Endothelial cell of umbilical vein (primary cell): ENCODE results near the gene KCTD2. TPM values are rescaled to one million over a fixed set of nuclear protein-coding genes. Genes with fewer than 3 reads are reported as not detected.
A peak's percentile ranks its signal among the peaks of the same experiment; 100 is the strongest.

Experiments
- BruUV-seq: library from RNA; stranded (reverse); fragments of 400-500 nt; replicated peaks from 2 replicates; lab custom pipeline; 2021; lab: Mats Ljungman, UMichigan
- CTCF ChIA-PET: fragments of 300-600, 350-600 bp; sonication (Branson Sonifier 250); formaldehyde crosslinking; loops from one replicate; lab custom pipeline; 2021; ENCODE audit warnings: antibody characterized with exemption, inconsistent platforms; lab: Charles Lee
- POLR2A ChIA-PET: fragments of 300-600, 350-600 bp; sonication (Branson Sonifier 250); formaldehyde crosslinking; loops from one replicate; lab custom pipeline; 2021; ENCODE audit warnings: antibody characterized with exemption, inconsistent platforms; lab: Charles Lee
- DNase-seq: peaks from one replicate; pipeline ENCODE4 v3.0.0-alpha.2; 2011; ENCODE audit warnings: low read depth, low spot score
- FAIRE-seq: peaks from 2 replicates; lab custom pipeline; 2011; peaks lifted over from hg19 to GRCh38; lab: Jason Lieb, UNC
- H2AFZ ChIP-seq: 2 replicates; pipeline ENCODE4 v1.6.0; 2012; ENCODE audit warnings: low read depth, low read length, control low read depth, inconsistent platforms
- H3K27ac ChIP-seq: 2 replicates; pipeline ENCODE4 v1.5.1; 2011; ENCODE audit warnings: low read depth, mild to moderate bottlenecking, control low read depth, low read length, moderate library complexity; ENCODE audit not compliant: insufficient read depth
- H3K27me3 ChIP-seq, 2 experiments: 2 replicates each; pipeline versions ENCODE4 v1.6.0 to v1.6.1; 2011; ENCODE audit warnings: low read length in 2 of 2, mixed read lengths in 1 of 2; ENCODE audit not compliant: control insufficient read depth in 2 of 2, insufficient read depth in 2 of 2
- H3K36me3 ChIP-seq, 2 experiments: 2 replicates in 1 of 2; 3 replicates in 1 of 2; pipeline ENCODE4 v1.5.1; 2011; ENCODE audit warnings: low read length in 2 of 2, mild to moderate bottlenecking in 1 of 2, moderate library complexity in 1 of 2; ENCODE audit not compliant: control insufficient read depth in 2 of 2, insufficient read depth in 2 of 2; ENCODE audit errors: extremely low read depth in 1 of 2
- H3K4me1 ChIP-seq: 3 replicates; pipeline ENCODE4 v1.5.1; 2011; ENCODE audit warnings: mild to moderate bottlenecking, low read length; ENCODE audit not compliant: control insufficient read depth, insufficient read depth; ENCODE audit errors: extremely low read depth
- H3K4me2 ChIP-seq: 2 replicates; pipeline ENCODE4 v1.6.1; 2011; ENCODE audit warnings: low read length, control low read depth, mixed read lengths; ENCODE audit not compliant: insufficient read depth
- H3K4me3 ChIP-seq, 3 experiments: fragments of 200-600 bp in 1 of 3; sonication (generic), shearing (Covaris generic) in 1 of 3; replicated peaks in 1 of 3; 2 replicates each; pipeline ENCODE4 v1.5.1; 2011 to 2016; ENCODE audit warnings: control low read depth in 3 of 3, low read length in 3 of 3, mild to moderate bottlenecking in 2 of 3, inconsistent platforms in 1 of 3, low read depth in 1 of 3, moderate library complexity in 1 of 3; ENCODE audit not compliant: insufficient read depth in 1 of 3
- H3K79me2 ChIP-seq: 2 replicates; pipeline ENCODE4 v1.6.0; 2012; ENCODE audit warnings: low read length, inconsistent platforms; ENCODE audit not compliant: control insufficient read depth, insufficient read depth
- H3K9ac ChIP-seq: replicated peaks from 2 replicates; pipeline ENCODE3; 2011; ENCODE audit warnings: low read length, control low read depth; ENCODE audit not compliant: insufficient read depth; ENCODE audit errors: extremely low read depth
- H3K9me1 ChIP-seq: replicated peaks from 3 replicates; pipeline ENCODE4 v1.6.0; 2011; ENCODE audit warnings: mild to moderate bottlenecking, low read length; ENCODE audit not compliant: control insufficient read depth, insufficient read depth; ENCODE audit errors: extremely low read depth
- H3K9me3 ChIP-seq: replicated peaks from 2 replicates; pipeline ENCODE4 v1.5.1; 2012; ENCODE audit warnings: low read length, inconsistent platforms; ENCODE audit not compliant: control insufficient read depth, insufficient read depth
- H4K20me1 ChIP-seq: replicated peaks from 2 replicates; pipeline ENCODE3; 2011; ENCODE audit warnings: mild to moderate bottlenecking, low read length; ENCODE audit not compliant: control insufficient read depth, insufficient read depth; ENCODE audit errors: extremely low read depth
- EZH2 ChIP-seq: IDR thresholded peaks from 2 replicates; pipeline ENCODE4 v1.6.1; 2012; ENCODE audit warnings: borderline replicate concordance, low read depth, mild to moderate bottlenecking, moderate library complexity, low read length, inconsistent platforms; ENCODE audit not compliant: severe bottlenecking
- FOS ChIP-seq: IDR thresholded peaks from 2 replicates; pipeline ENCODE4 v1.6.1; 2011; ENCODE audit warnings: mild to moderate bottlenecking, low read length, moderate library complexity, borderline replicate concordance; ENCODE audit not compliant: insufficient read depth
- GATA2 ChIP-seq: IDR thresholded peaks from 2 replicates; pipeline ENCODE4 v1.7.0; 2011; ENCODE audit warnings: low read depth, mild to moderate bottlenecking, moderate library complexity, mixed read lengths, low read length; ENCODE audit not compliant: insufficient read length, insufficient read depth
- JUN ChIP-seq: IDR thresholded peaks from 2 replicates; pipeline ENCODE4 v1.6.1; 2011; ENCODE audit warnings: borderline replicate concordance, low read depth; ENCODE audit not compliant: insufficient read length, insufficient read depth
- MYC ChIP-seq: IDR thresholded peaks from one replicate; pipeline ENCODE4 v1.6.1; 2011; ENCODE audit warnings: mild to moderate bottlenecking, low read depth, low read length
- POLR2A ChIP-seq: IDR thresholded peaks from 2 replicates; pipeline ENCODE4 v1.6.1; 2012; ENCODE audit warnings: low read depth, mild to moderate bottlenecking, control low read depth, low read length
- POLR2AphosphoS5 ChIP-seq: IDR thresholded peaks from 2 replicates; pipeline ENCODE4 v1.6.1; 2012; ENCODE audit warnings: low read depth, mild to moderate bottlenecking, control low read depth, low read length, moderate library complexity; ENCODE audit not compliant: insufficient read depth
- dilution Hi-C: fragments of 300-500 bp; cut with MboI; formaldehyde crosslinking; loops from one replicate; pipeline ENCODE4 v1.15.0; 2019; ENCODE audit warnings: low sequenced_read_pairs; ENCODE audit not compliant: extremely low pct_ligation_motif_present
- intact Hi-C: fragments of 100-400 bp; cut with micrococcal nuclease; formaldehyde crosslinking; loops from one replicate; pipeline ENCODE4 v1.10.0; 2022
- polyA plus RNA-seq, 4 experiments: library from polyadenylated mRNA; depleted of rRNA in 3 of 4; stranded (reverse) in 3 of 4; unstranded in 1 of 4; fragments of >200 nt; gene quantifications; 2 replicates each; pipeline versions ENCODE4 v1.2.1 to v1.2.3, GENCODE V29; 2011 to 2012; ENCODE audit warnings: missing spikeins in 1 of 4
- total RNA-seq: library from RNA; stranded (reverse); gene quantifications from 2 replicates; pipeline ENCODE4 v1.2.3, GENCODE V29; 2021
- TF ChIP-seq, protein P1 (sequence below): IDR thresholded peaks from 2 replicates; pipeline ENCODE4 v1.6.1; 2011; ENCODE audit not compliant: insufficient read depth, insufficient read length
- TF ChIP-seq, protein P2 (sequence below), 2 donors: IDR thresholded peaks; 1 replicate in 1 of 2; 2 replicates in 1 of 2; pipeline ENCODE4 v1.5.1; 2011; ENCODE audit warnings: low read length in 2 of 2, mild to moderate bottlenecking in 2 of 2, moderate library complexity in 2 of 2, control low read depth in 1 of 2, inconsistent platforms in 1 of 2, low read depth in 1 of 2; ENCODE audit not compliant: insufficient read depth in 1 of 2; ENCODE audit errors: extremely low read depth in 1 of 2

Gene KCTD2
- total and polyA plus RNA-seq, 2 donors (not counting 3 experiments of a cell fraction or from before 2014, with no cell fraction given): 23.2 to 24.8 TPM

DNA sequence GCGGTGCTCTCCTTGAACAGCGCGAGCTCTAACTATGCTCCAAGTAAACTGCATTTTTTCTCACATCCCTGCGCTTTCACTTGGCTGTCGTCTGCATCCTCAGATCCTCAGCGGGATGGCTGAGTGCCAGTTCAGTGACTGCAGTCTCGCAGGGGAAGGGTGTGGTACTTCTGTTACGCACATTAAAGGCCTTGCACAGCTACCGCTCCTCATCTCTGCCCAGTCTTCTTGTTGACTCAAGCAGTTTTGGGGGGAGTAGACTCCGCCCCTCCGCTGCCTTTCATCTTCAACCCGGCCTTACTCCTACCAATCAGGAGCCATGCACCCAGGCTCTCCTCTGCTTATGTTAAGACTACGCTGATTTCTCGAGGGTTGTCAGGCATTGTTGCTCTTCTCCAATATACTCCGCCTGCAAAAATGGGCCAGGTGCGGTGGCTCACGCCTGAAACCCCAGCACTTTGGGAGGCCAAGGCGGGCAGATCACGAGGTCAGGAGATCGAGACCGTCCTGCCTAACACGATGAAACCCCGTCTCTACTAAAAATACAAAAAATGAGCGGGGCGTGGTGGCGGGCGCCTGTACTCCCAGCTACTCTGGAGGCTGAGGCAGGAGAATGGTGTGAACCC, 10.3 kb upstream of the KCTD2 start:
- TF ChIP-seq POLR2AphosphoS5: peak; percentile 50
- no peak for TF ChIP-seq FOS
- H3K9me3 ChIP-seq: no peaks in the 10 kb centered on the region
- no peaks in the 10 kb centered on the region for H3K9me1 ChIP-seq
- FAIRE-seq: peak; percentile 96
- peak overlapping the region; percentile 69 for H3K4me2 ChIP-seq
- no peaks in the 10 kb centered on the region for H3K27me3 ChIP-seq
- BruUV-seq: no TSS peak
- H3K79me2 ChIP-seq: no peaks in the 10 kb centered on the region
- peaks cover 0 to 6% of the 10 kb centered on the region in 2 experiments for H3K36me3 ChIP-seq
- intact Hi-C loops (no loop called here), dilution Hi-C loops (no loop called here)
- H3K4me1 ChIP-seq: peaks cover 20% of the 10 kb centered on the region
- H3K27ac ChIP-seq: peak overlapping the region; percentile 9
- no peak overlapping the region for H3K9ac ChIP-seq
- H3K4me3 ChIP-seq: peak overlapping the region in 2 of 3 experiments; percentile 1 to 18
- ChIA-PET CTCF (interaction anchor here (0.7 to 3.7 kb wide), 7 partner anchors 10 to 165 kb away, joined by 3 to 35 read pairs (median 6); partner anchors contain the start of genes ATP5PD, KCTD2 and MRPL58), POLR2A (no interaction called here)
- DNase-seq: peak; percentile 85
- peak overlapping the region; percentile 39 for H2AFZ ChIP-seq
- H4K20me1 ChIP-seq: no peaks in the 10 kb centered on the region

DNA sequence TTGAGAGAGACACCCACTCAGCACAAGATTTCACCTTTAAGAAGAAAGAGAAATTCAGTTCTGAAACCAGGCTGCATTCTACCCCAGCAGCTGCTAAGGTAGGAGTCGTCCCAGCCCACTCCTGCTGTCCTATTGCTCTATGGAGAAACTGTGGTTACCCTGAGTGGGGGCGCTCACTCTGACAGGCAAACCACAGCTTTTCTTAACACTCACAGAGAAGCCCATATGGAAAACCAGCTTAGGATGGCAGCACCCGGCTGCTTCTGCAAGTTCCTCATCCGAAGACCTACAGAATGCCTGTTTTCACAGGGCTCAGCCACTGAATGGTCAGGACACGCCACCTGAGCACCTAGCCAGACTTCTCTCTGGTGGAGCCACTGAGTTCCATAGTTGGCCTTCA, 7.8 kb upstream of the KCTD2 start:
- CTCF ChIA-PET: interaction anchor here (1.7 kb wide), 1 partner anchor 92 kb away, joined by 3 read pairs; the partner anchor contains the start of gene NT5C
- intact Hi-C loops (no loop called here), dilution Hi-C loops (no loop called here)
- no peaks in the 10 kb centered on the region for H3K9me1 ChIP-seq
- no peaks in the 10 kb centered on the region for H4K20me1 ChIP-seq
- no peaks in the 10 kb centered on the region for H3K9me3 ChIP-seq
- H3K4me3 ChIP-seq: no peak overlapping the region
- no peak overlapping the region for H3K27ac ChIP-seq
- no peak overlapping the region for H2AFZ ChIP-seq
- peaks cover 10% of the 10 kb centered on the region for H3K4me1 ChIP-seq
- peaks cover 0 to 9% of the 10 kb centered on the region in 2 experiments for H3K36me3 ChIP-seq
- H3K9ac ChIP-seq: no peak overlapping the region
- H3K27me3 ChIP-seq: no peaks in the 10 kb centered on the region
- H3K4me2 ChIP-seq: no peak overlapping the region
- no peaks in the 10 kb centered on the region for H3K79me2 ChIP-seq
- no peak for TF ChIP-seq GATA2
- TF ChIP-seq JUN: no peak
- TF ChIP-seq, protein P1, sequence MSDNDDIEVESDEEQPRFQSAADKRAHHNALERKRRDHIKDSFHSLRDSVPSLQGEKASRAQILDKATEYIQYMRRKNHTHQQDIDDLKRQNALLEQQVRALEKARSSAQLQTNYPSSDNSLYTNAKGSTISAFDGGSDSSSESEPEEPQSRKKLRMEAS: no peak
- no peak for TF ChIP-seq EZH2
- TF ChIP-seq, protein P2, sequence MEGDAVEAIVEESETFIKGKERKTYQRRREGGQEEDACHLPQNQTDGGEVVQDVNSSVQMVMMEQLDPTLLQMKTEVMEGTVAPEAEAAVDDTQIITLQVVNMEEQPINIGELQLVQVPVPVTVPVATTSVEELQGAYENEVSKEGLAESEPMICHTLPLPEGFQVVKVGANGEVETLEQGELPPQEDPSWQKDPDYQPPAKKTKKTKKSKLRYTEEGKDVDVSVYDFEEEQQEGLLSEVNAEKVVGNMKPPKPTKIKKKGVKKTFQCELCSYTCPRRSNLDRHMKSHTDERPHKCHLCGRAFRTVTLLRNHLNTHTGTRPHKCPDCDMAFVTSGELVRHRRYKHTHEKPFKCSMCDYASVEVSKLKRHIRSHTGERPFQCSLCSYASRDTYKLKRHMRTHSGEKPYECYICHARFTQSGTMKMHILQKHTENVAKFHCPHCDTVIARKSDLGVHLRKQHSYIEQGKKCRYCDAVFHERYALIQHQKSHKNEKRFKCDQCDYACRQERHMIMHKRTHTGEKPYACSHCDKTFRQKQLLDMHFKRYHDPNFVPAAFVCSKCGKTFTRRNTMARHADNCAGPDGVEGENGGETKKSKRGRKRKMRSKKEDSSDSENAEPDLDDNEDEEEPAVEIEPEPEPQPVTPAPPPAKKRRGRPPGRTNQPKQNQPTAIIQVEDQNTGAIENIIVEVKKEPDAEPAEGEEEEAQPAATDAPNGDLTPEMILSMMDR (IDR thresholded peaks at IDR 0.05; ENCODE audit: extremely low read depth in 1 of 2, insufficient read depth in 1 of 2, low read depth in 1 of 2, low read length in 2 of 2): no peak
- no peak for TF ChIP-seq FOS
- TF ChIP-seq MYC: no peak
- no peak for TF ChIP-seq POLR2A
- TF ChIP-seq POLR2AphosphoS5: no peak
- BruUV-seq: no TSS peak
- POLR2A ChIA-PET: no interaction called here
- FAIRE-seq (no peak), DNase-seq (no peak)
